Transverse colon (tissue), 4 donors: Measurements from ENCODE around the gene MBD3L2B.

ENCODE experiments used
- CTCF ChIP-seq, 5 experiments: fragments of 200-600 bp in 3 of 5; fragments of 450-650 bp in 2 of 5; sonication (generic) in 3 of 5; IDR thresholded peaks; 1 replicate in 2 of 5; 2 replicates in 3 of 5; pipeline ENCODE4 v1.5.1; 2016 to 2017; ENCODE audit warnings: antibody characterized with exemption in 5 of 5, inconsistent platforms in 3 of 5, mild to moderate bottlenecking in 2 of 5, moderate library complexity in 1 of 5
- EP300 ChIP-seq: sonication (generic); formaldehyde crosslinking; IDR thresholded peaks from one replicate; pipeline ENCODE4 v1.6.1; 2017; ENCODE audit warnings: antibody characterized with exemption, low read depth
- POLR2A ChIP-seq: fragments of 450-650 bp; IDR thresholded peaks from one replicate; pipeline ENCODE4 v1.6.1; 2016; ENCODE audit warnings: antibody characterized with exemption, mild to moderate bottlenecking, moderate library complexity
- POLR2AphosphoS5 ChIP-seq, 3 donors: sonication (generic); formaldehyde crosslinking; IDR thresholded peaks; one replicate each; pipeline ENCODE4 v1.6.1; 2016; ENCODE audit warnings: antibody characterized with exemption in 3 of 3

- no peak for TF ChIP-seq CTCF (IDR thresholded peaks at IDR 0.05)
- no peak for TF ChIP-seq EP300
- TF ChIP-seq POLR2AphosphoS5 (IDR thresholded peaks at IDR 0.05), result no peak
- no peak for TF ChIP-seq POLR2A
Observed at GRCh38 chr19:6970021-6970420, 51.2 kb downstream of the MBD3L2B start.
